Activated B cell treated with CpG ODN at 0.5 μM for 24 hours (primary cell): ENCODE results near the gene DBNDD2. TPM values are rescaled to one million over a fixed set of nuclear protein-coding genes. Genes with fewer than 3 reads are reported as not detected.

Source experiments
- ATAC-seq: fragments of 200-7000 bp; cut with Tn5 transposase; one replicate; pipeline ENCODE4 v1.10.0; 2021; ENCODE audit warnings: low read depth, mild to moderate bottlenecking, moderate library complexity
- CTCF ChIA-PET: fragments of 350-600 bp; sonication (Branson Sonifier 250); formaldehyde crosslinking; loops from one replicate; lab custom pipeline; 2021; ENCODE audit warnings: antibody characterized with exemption; lab: Charles Lee
- POLR2A ChIA-PET: fragments of 350-600 bp; sonication (Branson Sonifier 250); formaldehyde crosslinking; loops from one replicate; lab custom pipeline; 2021; ENCODE audit warnings: antibody characterized with exemption; lab: Charles Lee
- DNase-seq: peaks from one replicate; pipeline ENCODE4 v3.0.0; 2022
- H3K27ac Mint-ChIP-seq: one replicate; pipeline ENCODE4 v1.8.0; 2020; ENCODE audit warnings: mixed read lengths
- H3K27me3 Mint-ChIP-seq: one replicate; pipeline ENCODE4 v1.8.0; 2021; ENCODE audit warnings: mixed read lengths
- H3K36me3 Mint-ChIP-seq: one replicate; pipeline ENCODE4 v1.8.0; 2021; ENCODE audit warnings: low read depth, mixed read lengths
- H3K4me1 Mint-ChIP-seq: one replicate; pipeline ENCODE4 v1.8.0; 2021; ENCODE audit warnings: mixed read lengths
- H3K4me3 Mint-ChIP-seq: one replicate; pipeline ENCODE4 v1.8.0; 2020; ENCODE audit warnings: mild to moderate bottlenecking, mixed read lengths
- H3K9me3 Mint-ChIP-seq: one replicate; pipeline ENCODE4 v1.8.0; 2020; ENCODE audit warnings: mixed read lengths
- CTCF ChIP-seq: fragments of 200-600 bp; IDR thresholded peaks from one replicate; pipeline ENCODE4 v1.8.0; 2022; ENCODE audit warnings: antibody characterized with exemption, mild to moderate bottlenecking
- intact Hi-C: fragments of 100-400 bp; cut with micrococcal nuclease; formaldehyde crosslinking; loops from one replicate; pipeline ENCODE4 v1.15.1; 2024
- total RNA-seq: library from RNA; stranded (reverse); gene quantifications from 2 replicates; pipeline ENCODE4 v1.2.3, GENCODE V29; 2022

DBNDD2 gene
- 2.6 and 2.7 TPM in 2 replicates for total RNA-seq

GRCh38 chr20:45407783-45408645, at the start of gene DBNDD2:
Gene DBNDD2, plus strand, starts transcription at chr20:45408289. Its CDS starts 179 bp downstream, at chr20:45408468.
- peak within 1 kb of the TSS; percentile 50 for H3K27ac Mint-ChIP-seq
- no peaks in the 10 kb centered on the region for H3K27me3 Mint-ChIP-seq
- H3K4me1 Mint-ChIP-seq, result peaks cover 28% of the 10 kb centered on the region
- TF ChIP-seq CTCF, result no peak
- H3K36me3 Mint-ChIP-seq, result peaks cover 3% of the 10 kb centered on the region
- CTCF ChIA-PET, result interaction anchor here (0.9 to 1.4 kb wide), 3 partner anchors 29 to 45 kb away, joined by 3 to 4 read pairs (median 3); partner anchors contain the start of gene SYS1
- intact Hi-C loops, result loop anchor here (2.0 kb wide), 1 partner anchor 21 kb away; no protein-coding TSS in a partner anchor
- POLR2A ChIA-PET, result interaction anchor here (2.6 to 3.8 kb wide), 2 partner anchors 8 to 39 kb away, joined by 13 to 17 read pairs; partner anchors contain the start of gene PIGT
- peak within 1 kb of the TSS; percentile 75 for H3K4me3 Mint-ChIP-seq
- H3K9me3 Mint-ChIP-seq, result no peaks in the 10 kb centered on the region
- ATAC-seq (no peak), DNase-seq (no peak)

GRCh38 chr20:45359069-45359405, 49.1 kb upstream of the DBNDD2 start:
- DNase-seq, result no peak
- Mint-ChIP-seq H3K36me3 (peaks cover 13% of the 10 kb centered on the region), H3K4me1 (peaks cover 16% of the 10 kb centered on the region), H3K4me3 (no peak overlapping the region), H3K9me3 (no peaks in the 10 kb centered on the region), H3K27me3 (no peaks in the 10 kb centered on the region), H3K27ac (no peak overlapping the region)
- CTCF ChIA-PET, result interaction anchor here (1.3 to 22.9 kb wide), 3 partner anchors 76 to 411 kb away, joined by 3 to 534 read pairs (median 12); no protein-coding TSS in a partner anchor
- no peak for ATAC-seq
- intact Hi-C loops, result no loop called here
- POLR2A ChIA-PET, result interaction anchor here (5.6 kb wide), 1 partner anchor 13 kb away, joined by 46 read pairs; no protein-coding TSS in a partner anchor
- no peak for TF ChIP-seq CTCF

GRCh38 chr20:45359406-45360148, 48.5 kb upstream of the DBNDD2 start:
- Mint-ChIP-seq H3K9me3 (no peaks in the 10 kb centered on the region), H3K4me1 (peaks cover 20% of the 10 kb centered on the region), H3K27ac (no peak overlapping the region), H3K27me3 (no peaks in the 10 kb centered on the region), H3K4me3 (no peak overlapping the region), H3K36me3 (peaks cover 15% of the 10 kb centered on the region)
- POLR2A ChIA-PET, result interaction anchor here (5.6 kb wide), 1 partner anchor 13 kb away, joined by 46 read pairs; no protein-coding TSS in a partner anchor
- ATAC-seq (no peak), DNase-seq (no peak)
- no peak for TF ChIP-seq CTCF
- CTCF ChIA-PET, result interaction anchor here (1.3 to 22.9 kb wide), 3 partner anchors 75 to 411 kb away, joined by 3 to 534 read pairs (median 12); no protein-coding TSS in a partner anchor
- intact Hi-C loops, result loop anchor here (5.0 to 10.0 kb wide), 2 partner anchors 613 to 995 kb away; partner anchors contain the start of gene ZNF335

GRCh38 chr20:45361793-45362192, 46.3 kb upstream of the DBNDD2 start:
- no peaks in the 10 kb centered on the region for H3K27me3 Mint-ChIP-seq
- intact Hi-C loops, result loop anchor here (1.0 to 10.0 kb wide), 3 partner anchors 126 to 993 kb away; partner anchors contain the start of gene ZNF335
- no peak for DNase-seq
- ChIA-PET CTCF (interaction anchor here (0.6 to 22.9 kb wide), 7 partner anchors 8 to 409 kb away, joined by 3 to 534 read pairs (median 16); no protein-coding TSS in a partner anchor), POLR2A (interaction anchor here (1.5 to 6.1 kb wide), 4 partner anchors 10 to 71 kb away, joined by 4 to 46 read pairs (median 30); partner anchors contain the start of gene PIGT)
- H3K4me3 Mint-ChIP-seq, result no peak overlapping the region
- peaks cover 41% of the 10 kb centered on the region for H3K4me1 Mint-ChIP-seq
- peaks cover 33% of the 10 kb centered on the region for H3K36me3 Mint-ChIP-seq
- TF ChIP-seq CTCF, result no peak
- ATAC-seq, result no peak
- H3K9me3 Mint-ChIP-seq, result no peaks in the 10 kb centered on the region
- no peak overlapping the region for H3K27ac Mint-ChIP-seq
